Keratinocyte (primary cell): ENCODE measurements around the gene PDZRN3. TPM values are rescaled to one million over a fixed set of nuclear protein-coding genes. Genes with fewer than 3 reads are reported as not detected.

Experiments used
- DNase-seq: peaks from one replicate; pipeline ENCODE4 v3.0.0-alpha.2; 2011; ENCODE audit warnings: low read depth, missing footprints, low spot score
- FAIRE-seq: peaks from 2 replicates; lab custom pipeline; 2011; peaks lifted over from hg19 to GRCh38; lab: Jason Lieb, UNC
- H2AFZ ChIP-seq: 2 replicates; pipeline ENCODE4 v1.6.0; 2012; ENCODE audit warnings: low read length, control low read depth, inconsistent platforms; ENCODE audit not compliant: control insufficient read depth
- H3K27ac ChIP-seq: 2 replicates; pipeline ENCODE4 v1.5.1; 2011; ENCODE audit warnings: low read length; ENCODE audit not compliant: control insufficient read depth, insufficient read depth
- H3K27me3 ChIP-seq: 3 replicates; pipeline ENCODE4 v1.6.0; 2011; ENCODE audit warnings: low read length; ENCODE audit not compliant: control insufficient read depth, insufficient read depth; ENCODE audit errors: extremely low read depth
- H3K36me3 ChIP-seq, 2 experiments: 2 replicates in 1 of 2; 3 replicates in 1 of 2; pipeline ENCODE4 v1.5.1; 2011; ENCODE audit warnings: low read length in 2 of 2, mild to moderate bottlenecking in 1 of 2; ENCODE audit not compliant: control insufficient read depth in 2 of 2, insufficient read depth in 2 of 2; ENCODE audit errors: extremely low read depth in 1 of 2
- H3K4me1 ChIP-seq: 3 replicates; pipeline ENCODE4 v1.5.1; 2011; ENCODE audit warnings: low read length; ENCODE audit not compliant: control insufficient read depth, insufficient read depth; ENCODE audit errors: extremely low read depth
- H3K4me2 ChIP-seq: 3 replicates; pipeline ENCODE4 v1.6.0; 2011; ENCODE audit warnings: low read depth, low read length; ENCODE audit not compliant: control insufficient read depth, insufficient read depth; ENCODE audit errors: extremely low read depth
- H3K4me3 ChIP-seq, 3 experiments: fragments of 200-600 bp in 1 of 3; sonication (generic) in 1 of 3; 2 replicates in 2 of 3; 3 replicates in 1 of 3; pipeline ENCODE4 v1.5.1; 2011 to 2016; ENCODE audit warnings: low read length in 3 of 3, mild to moderate bottlenecking in 3 of 3, control low read depth in 2 of 3, inconsistent platforms in 1 of 3, low read depth in 1 of 3, mixed read lengths in 1 of 3, mixed run types in 1 of 3, moderate library complexity in 1 of 3; ENCODE audit not compliant: control insufficient read depth in 2 of 3, insufficient read depth in 2 of 3; ENCODE audit errors: extremely low read depth in 1 of 3
- H3K79me2 ChIP-seq: 2 replicates; pipeline ENCODE4 v1.6.0; 2012; ENCODE audit warnings: low read length; ENCODE audit not compliant: control insufficient read depth, insufficient read depth
- H3K9ac ChIP-seq: 3 replicates; pipeline ENCODE4 v1.6.0; 2011; ENCODE audit warnings: low read length; ENCODE audit not compliant: control insufficient read depth, insufficient read depth; ENCODE audit errors: extremely low read depth
- H3K9me1 ChIP-seq: 3 replicates; pipeline ENCODE4 v1.6.0; 2011; ENCODE audit warnings: low read length; ENCODE audit not compliant: control insufficient read depth, insufficient read depth; ENCODE audit errors: extremely low read depth
- H3K9me3 ChIP-seq: 2 replicates; pipeline ENCODE4 v1.5.1; 2012; ENCODE audit warnings: low read depth, low read length; ENCODE audit not compliant: control insufficient read depth
- H4K20me1 ChIP-seq: 3 replicates; pipeline ENCODE4 v1.6.0; 2011; ENCODE audit warnings: low read length; ENCODE audit not compliant: control insufficient read depth, insufficient read depth; ENCODE audit errors: extremely low read depth
- EZH2 ChIP-seq: IDR thresholded peaks from one replicate; pipeline ENCODE4 v1.6.1; 2012; ENCODE audit warnings: inconsistent platforms, mild to moderate bottlenecking, low read length, moderate library complexity
- dilution Hi-C: fragments of 300-500 bp; cut with MboI; formaldehyde crosslinking; loops from one replicate; pipeline ENCODE4 v1.7.0; 2020; ENCODE audit warnings: low sequenced_read_pairs; ENCODE audit not compliant: extremely low pct_ligation_motif_present
- polyA plus RNA-seq, 5 experiments: library from polyadenylated mRNA; depleted of rRNA in 3 of 5; stranded (reverse) in 3 of 5; stranded (forward) in 1 of 5; unstranded in 1 of 5; fragments of >200 nt; gene quantifications; 1 replicate in 1 of 5; 2 replicates in 3 of 5; 3 replicates in 1 of 5; pipeline versions ENCODE4 v1.2.1 to v1.2.3, GENCODE V29; 2011 to 2012; ENCODE audit warnings: missing spikeins in 2 of 5, low read depth in 1 of 5, low replicate concordance in 1 of 5
- TF ChIP-seq, protein P1 (sequence below), 3 experiments: IDR thresholded peaks in 1 of 3; conservative IDR thresholded peaks in 1 of 3; optimal IDR thresholded peaks in 1 of 3; 2 replicates in 2 of 3; 3 replicates in 1 of 3; pipeline versions ENCODE3 to v1.5.1; 2011; ENCODE audit warnings: low read length in 3 of 3, mild to moderate bottlenecking in 3 of 3, moderate library complexity in 2 of 3, control low read depth in 1 of 3, inconsistent platforms in 1 of 3; ENCODE audit not compliant: insufficient read depth in 2 of 3; ENCODE audit errors: extremely low read depth in 1 of 3

The PDZRN3 gene
- polyA plus RNA-seq, 1 donor (not counting 4 experiments of a cell fraction or from before 2014, with no cell fraction given): not detected

DNA sequence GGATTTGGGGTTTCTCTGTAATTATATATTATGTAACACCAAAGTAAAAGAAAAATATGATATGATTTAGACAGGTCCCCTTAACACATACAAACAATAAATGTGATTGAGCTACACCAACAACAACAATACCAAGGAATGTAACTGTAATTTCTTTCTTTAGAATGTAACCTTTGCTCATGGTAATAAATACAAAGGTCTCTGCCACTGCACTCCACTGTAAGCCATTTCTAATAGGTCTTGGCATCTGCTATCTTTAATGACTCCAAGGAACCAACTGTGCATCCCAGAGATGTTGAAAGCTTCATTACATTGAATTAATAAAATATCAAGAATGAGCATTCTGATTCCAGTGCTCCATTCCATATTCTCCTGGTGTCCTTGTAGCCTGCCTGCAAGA lies 88.8 kb downstream of the PDZRN3 start:
- no peaks in the 10 kb centered on the region for H3K9me1 ChIP-seq
- no peaks in the 10 kb centered on the region for H3K4me1 ChIP-seq
- no peak overlapping the region for H2AFZ ChIP-seq
- H3K36me3 ChIP-seq: no peaks in the 10 kb centered on the region
- no peaks in the 10 kb centered on the region for H3K9me3 ChIP-seq
- no peaks in the 10 kb centered on the region for H3K27me3 ChIP-seq
- no peak overlapping the region for H3K9ac ChIP-seq
- TF ChIP-seq, protein P1, sequence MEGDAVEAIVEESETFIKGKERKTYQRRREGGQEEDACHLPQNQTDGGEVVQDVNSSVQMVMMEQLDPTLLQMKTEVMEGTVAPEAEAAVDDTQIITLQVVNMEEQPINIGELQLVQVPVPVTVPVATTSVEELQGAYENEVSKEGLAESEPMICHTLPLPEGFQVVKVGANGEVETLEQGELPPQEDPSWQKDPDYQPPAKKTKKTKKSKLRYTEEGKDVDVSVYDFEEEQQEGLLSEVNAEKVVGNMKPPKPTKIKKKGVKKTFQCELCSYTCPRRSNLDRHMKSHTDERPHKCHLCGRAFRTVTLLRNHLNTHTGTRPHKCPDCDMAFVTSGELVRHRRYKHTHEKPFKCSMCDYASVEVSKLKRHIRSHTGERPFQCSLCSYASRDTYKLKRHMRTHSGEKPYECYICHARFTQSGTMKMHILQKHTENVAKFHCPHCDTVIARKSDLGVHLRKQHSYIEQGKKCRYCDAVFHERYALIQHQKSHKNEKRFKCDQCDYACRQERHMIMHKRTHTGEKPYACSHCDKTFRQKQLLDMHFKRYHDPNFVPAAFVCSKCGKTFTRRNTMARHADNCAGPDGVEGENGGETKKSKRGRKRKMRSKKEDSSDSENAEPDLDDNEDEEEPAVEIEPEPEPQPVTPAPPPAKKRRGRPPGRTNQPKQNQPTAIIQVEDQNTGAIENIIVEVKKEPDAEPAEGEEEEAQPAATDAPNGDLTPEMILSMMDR (optimal IDR thresholded peaks at IDR 0.05 in 1 of 3, IDR thresholded peaks at IDR 0.05 in 1 of 3, conservative IDR thresholded peaks at IDR 0.05 in 1 of 3; ENCODE audit: extremely low read depth in 1 of 3, insufficient read depth in 2 of 3, low read length in 3 of 3): no peak
- no peak for TF ChIP-seq EZH2
- no peak overlapping the region for H3K4me2 ChIP-seq
- no peak for DNase-seq
- dilution Hi-C loops: no loop called here
- FAIRE-seq: no peak
- no peaks in the 10 kb centered on the region for H3K79me2 ChIP-seq
- no peak overlapping the region for H3K27ac ChIP-seq
- H4K20me1 ChIP-seq: no peaks in the 10 kb centered on the region
- H3K4me3 ChIP-seq: no peak overlapping the region

DNA sequence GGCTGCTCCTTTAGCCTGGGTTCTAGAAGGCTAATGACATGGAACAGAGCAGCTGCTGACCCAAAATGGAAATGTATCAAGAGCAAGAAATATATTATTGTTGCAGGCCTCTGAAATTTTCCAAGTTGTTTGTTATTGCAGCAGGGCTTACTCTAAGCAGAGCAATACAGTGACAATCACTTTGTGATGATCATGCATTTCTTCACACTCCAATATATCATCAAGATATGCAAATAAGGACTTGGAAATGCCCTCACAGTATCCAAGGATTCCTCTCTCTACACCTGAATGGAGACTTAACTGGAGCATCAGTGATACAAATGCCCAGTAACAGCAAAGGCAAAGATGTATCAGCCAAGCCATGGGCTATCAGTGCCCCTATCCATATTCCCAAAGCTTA lies 89.6 kb downstream of the PDZRN3 start:
- H3K27ac ChIP-seq: no peak overlapping the region
- no peaks in the 10 kb centered on the region for H3K4me1 ChIP-seq
- no peak for DNase-seq
- no peaks in the 10 kb centered on the region for H3K36me3 ChIP-seq
- H3K9me1 ChIP-seq: no peaks in the 10 kb centered on the region
- H3K4me3 ChIP-seq: no peak overlapping the region
- H4K20me1 ChIP-seq: no peaks in the 10 kb centered on the region
- H3K79me2 ChIP-seq: no peaks in the 10 kb centered on the region
- no peak overlapping the region for H2AFZ ChIP-seq
- H3K27me3 ChIP-seq: no peaks in the 10 kb centered on the region
- no peak overlapping the region for H3K4me2 ChIP-seq
- no peaks in the 10 kb centered on the region for H3K9me3 ChIP-seq
- FAIRE-seq: no peak
- dilution Hi-C loops: no loop called here
- TF ChIP-seq, protein P1 (optimal IDR thresholded peaks at IDR 0.05 in 1 of 3, IDR thresholded peaks at IDR 0.05 in 1 of 3, conservative IDR thresholded peaks at IDR 0.05 in 1 of 3; ENCODE audit: extremely low read depth in 1 of 3, insufficient read depth in 2 of 3, low read length in 3 of 3): no peak
- TF ChIP-seq EZH2: no peak
- H3K9ac ChIP-seq: no peak overlapping the region
